Adipose tissue (tissue), 3 donors: Measurements from ENCODE around the gene TBX2. TPM values are rescaled to one million over a fixed set of nuclear protein-coding genes. Genes with fewer than 3 reads are reported as not detected.

Experiments
- H3K27ac ChIP-seq: one replicate; pipeline ENCODE4 v1.5.1; 2013; ENCODE audit warnings: low read depth, low read length
- WGBS, 3 donors: extraction: QIAGEN DNeasy Blood & Tissue Kit; methylation state at CpG; one replicate each; pipeline ENCODE4 v1.1.7; 2013; 5-methylcytosine and 5-hydroxymethylcytosine counted together
- polyA plus RNA-seq, 3 donors: library from polyadenylated mRNA; stranded (reverse); fragments of 200-250 nt; gene quantifications; one replicate each; pipeline ENCODE4 v1.2.3, GENCODE V29; 2013
- donor health status: healthy with polysubstance abuse.
- donor health status: Bipolar disorder and iron deficiency.
- donor health status: healthy.

TBX2 gene
- polyA plus RNA-seq, 3 donors, result 2.1 to 24.0 (median 11.3) TPM

GRCh38 chr17:61395983-61396585 lies 3.6 kb upstream of the TBX2 start:
- WGBS, 3 donors, result 8 to 17% (median 15%) methylated on average over 57 to 63 of the region's 63 CpGs
- no peak overlapping the region for H3K27ac ChIP-seq

GRCh38 chr17:61396586-61397085 lies 3.0 kb upstream of the TBX2 start:
- WGBS, 3 donors, result 5 to 8% (median 7%) methylated on average over 29 to 46 of the region's 46 CpGs
- H3K27ac ChIP-seq, result no peak overlapping the region

- H3K27ac ChIP-seq, result no peak overlapping the region
- 2 to 4% (median 3%) methylated on average over 36 to 67 of the region's 67 CpGs for WGBS, 3 donors
Measured at GRCh38 chr17:61397086-61397842, 2.4 kb upstream of the TBX2 start.

GRCh38 chr17:61398721-61399130 lies 917 bp upstream of the TBX2 start:
- 3% methylated on average over 27 to 34 of the region's 34 CpGs for WGBS, 3 donors
- H3K27ac ChIP-seq, result no peak overlapping the region

- WGBS, 3 donors, result 1% methylated on average over 53 to 90 of the region's 90 CpGs
- H3K27ac ChIP-seq, result no peak overlapping the region
Measured at GRCh38 chr17:61400066-61400716, 548 bp downstream of the TBX2 start.

- WGBS, 3 donors, result 5 to 6% (median 6%) methylated on average over 45 of the region's 45 CpGs
- no peak overlapping the region for H3K27ac ChIP-seq
Measured at GRCh38 chr17:61400717-61401388, 1.2 kb downstream of the TBX2 start.

- H3K27ac ChIP-seq, result no peak overlapping the region
- 19 to 36% (median 32%) methylated on average over 22 to 25 of the region's 25 CpGs for WGBS, 3 donors
Measured at GRCh38 chr17:61401389-61402072, 1.9 kb downstream of the TBX2 start.

GRCh38 chr17:61402073-61402541 lies 2.5 kb downstream of the TBX2 start:
- WGBS, 3 donors, result 16 to 35% (median 35%) methylated on average over 10 to 11 of the region's 11 CpGs
- H3K27ac ChIP-seq, result no peak overlapping the region

- H3K27ac ChIP-seq, result no peak overlapping the region
- 14 to 30% (median 28%) methylated on average over 55 of the region's 55 CpGs for WGBS, 3 donors
Measured at GRCh38 chr17:61402978-61403800, 3.5 kb downstream of the TBX2 start.

- 12 to 27% (median 27%) methylated on average over 66 of the region's 66 CpGs for WGBS, 3 donors
- H3K27ac ChIP-seq, result no peak overlapping the region
Measured at GRCh38 chr17:61403801-61404662, 4.4 kb downstream of the TBX2 start.

- WGBS, 3 donors, result 13 to 28% (median 20%) methylated on average over 13 to 27 of the region's 27 CpGs
- H3K27ac ChIP-seq, result no peak overlapping the region
Measured at GRCh38 chr17:61404663-61404912, 4.9 kb downstream of the TBX2 start.

GRCh38 chr17:61404913-61405685 lies 5.5 kb downstream of the TBX2 start:
- 12 to 29% (median 23%) methylated on average over 68 to 71 of the region's 71 CpGs for WGBS, 3 donors
- H3K27ac ChIP-seq, result no peak overlapping the region

- WGBS, 3 donors, result 41 to 50% (median 46%) methylated on average over 32 to 37 of the region's 37 CpGs
Measured at GRCh38 chr17:61405686-61406536, 6.3 kb downstream of the TBX2 start.

GRCh38 chr17:61406537-61406845 lies 6.8 kb downstream of the TBX2 start:
- 44 to 57% (median 52%) methylated on average over 1 of the region's 1 CpG for WGBS, 3 donors
- H3K27ac ChIP-seq, result no peak overlapping the region

More at GRCh38 chr17:61405686-61406536, 6.3 kb downstream of the TBX2 start:
- no peak overlapping the region for H3K27ac ChIP-seq
